Gastroesophageal sphincter (tissue), 4 donors: ENCODE results near the gene TSEN15. TPM values are rescaled to one million over a fixed set of nuclear protein-coding genes. Genes with fewer than 3 reads are reported as not detected.
"Not testable (repeated sequence)": the region's sequence is repeated elsewhere in the genome, so short reads cannot be mapped to it uniquely, and the experiment has no call there.

Source experiments
- ATAC-seq: fragments of 150-250 bp; one replicate; pipeline ENCODE4 v1.9.1; 2016; ENCODE audit warnings: mild to moderate bottlenecking, moderate library complexity
- H3K27ac ChIP-seq, 4 donors: fragments of 200-600 bp; sonication (generic) in 3 of 4; 1 replicate in 3 of 4; 2 replicates in 1 of 4; pipeline ENCODE4 v1.5.1; 2016 to 2019
- H3K27me3 ChIP-seq: fragments of 200-600 bp; sonication (generic); one replicate; pipeline ENCODE4 v1.5.1; 2019
- H3K36me3 ChIP-seq, 2 donors: fragments of 200-600 bp; sonication (generic); one replicate each; pipeline ENCODE4 v1.5.1; 2019; ENCODE audit warnings: control low read depth in 1 of 2
- H3K4me1 ChIP-seq, 3 donors: fragments of 200-600 bp; sonication (generic); 1 replicate in 2 of 3; 2 replicates in 1 of 3; pipeline ENCODE4 v1.5.1; 2016 to 2019; ENCODE audit warnings: control low read depth in 2 of 3
- H3K4me3 ChIP-seq, 2 donors: fragments of 200-600 bp; sonication (generic); one replicate each; pipeline ENCODE4 v1.5.1; 2019; ENCODE audit warnings: mild to moderate bottlenecking in 1 of 2, moderate library complexity in 1 of 2
- H3K9me3 ChIP-seq, 3 donors: fragments of 200-600 bp; sonication (generic); one replicate each; pipeline ENCODE4 v1.5.1; 2017 to 2019; ENCODE audit warnings: control low read depth in 2 of 3
- EP300 ChIP-seq: sonication (generic); formaldehyde crosslinking; IDR thresholded peaks from one replicate; pipeline ENCODE4 v1.6.1; 2017; ENCODE audit warnings: antibody characterized with exemption, mild to moderate bottlenecking
- POLR2A ChIP-seq, 2 donors: fragments of 450-650 bp; IDR thresholded peaks; one replicate each; pipeline ENCODE4 v1.6.1; 2017; ENCODE audit warnings: antibody characterized with exemption in 2 of 2, mild to moderate bottlenecking in 2 of 2, moderate library complexity in 1 of 2
- POLR2AphosphoS5 ChIP-seq: sonication (generic); formaldehyde crosslinking; IDR thresholded peaks from one replicate; pipeline ENCODE4 v1.6.1; 2017; ENCODE audit warnings: antibody characterized with exemption
- WGBS, 2 donors: methylation state at CpG; one replicate each; pipeline ENCODE4 v1.1.5; 2018; ENCODE audit warnings: low coverage in 1 of 2; 5-methylcytosine and 5-hydroxymethylcytosine counted together
- total RNA-seq, 4 donors: library from RNA; depleted of rRNA; stranded (reverse); fragments of >200 nt; gene quantifications; one replicate each; pipeline ENCODE4 v1.1.0, GENCODE V29; 2016
- TF ChIP-seq, protein P1 (sequence below), 4 experiments: fragments of 200-600 bp in 2 of 4; fragments of 450-650 bp in 2 of 4; sonication (generic) in 1 of 4; IDR thresholded peaks; one replicate each; pipeline ENCODE4 v1.5.1; 2017 to 2019; ENCODE audit warnings: antibody characterized with exemption in 4 of 4, mild to moderate bottlenecking in 2 of 4, moderate library complexity in 2 of 4

TSEN15 gene
- total RNA-seq, 4 donors from 2014 or later = 24.0 to 72.8 (median 49.1) TPM

DNA sequence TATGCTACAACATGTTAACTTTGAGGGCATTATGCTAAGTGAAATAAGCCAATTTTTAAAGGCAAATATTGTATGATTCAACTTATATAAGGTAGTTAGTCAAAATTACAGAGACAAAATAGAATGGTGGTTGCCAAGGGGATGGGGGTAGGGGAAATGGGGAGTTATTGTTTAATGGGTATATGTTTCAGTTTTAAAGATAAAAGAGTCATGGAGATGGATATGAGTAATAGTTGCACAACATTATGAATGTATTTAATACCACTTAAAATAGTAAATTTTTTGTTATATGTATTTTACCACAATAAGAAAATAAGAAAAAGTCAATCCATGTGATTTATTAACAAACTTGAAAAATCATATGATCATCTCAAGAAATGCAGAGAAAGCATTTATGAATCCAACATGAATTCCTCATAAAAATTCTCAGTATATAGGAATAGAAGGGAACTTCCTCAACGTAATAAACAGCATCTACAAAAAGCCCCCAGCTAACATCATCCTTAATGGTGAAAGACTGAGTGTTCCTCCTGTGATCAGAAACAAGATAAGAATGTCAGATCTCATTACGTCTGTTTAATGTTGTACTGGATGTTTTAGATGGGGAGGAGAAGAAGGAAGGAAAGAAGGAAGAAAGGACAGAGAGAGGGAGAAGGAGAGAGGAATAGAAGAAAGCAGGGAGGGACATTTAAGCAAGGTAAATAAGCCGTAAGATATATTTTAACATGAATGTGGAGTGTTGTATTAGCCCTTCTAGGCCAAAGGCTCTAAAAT is 6.7 kb upstream of the TSEN15 start:
- peaks cover 10% of the 10 kb centered on the region for H3K27me3 ChIP-seq
- H3K9me3 ChIP-seq = no peaks in the 10 kb centered on the region
- 83 to 100% methylated on average over 2 to 3 of the region's 3 CpGs for WGBS, 2 donors
- no peak for ATAC-seq
- H3K4me1 ChIP-seq = no peaks in the 10 kb centered on the region
- no peaks in the 10 kb centered on the region for H3K36me3 ChIP-seq
- no peak overlapping the region for H3K27ac ChIP-seq
- TF ChIP-seq EP300 (no peak), POLR2AphosphoS5 (no peak), POLR2A (IDR thresholded peaks at IDR 0.05) (no peak)
- TF ChIP-seq, protein P1, sequence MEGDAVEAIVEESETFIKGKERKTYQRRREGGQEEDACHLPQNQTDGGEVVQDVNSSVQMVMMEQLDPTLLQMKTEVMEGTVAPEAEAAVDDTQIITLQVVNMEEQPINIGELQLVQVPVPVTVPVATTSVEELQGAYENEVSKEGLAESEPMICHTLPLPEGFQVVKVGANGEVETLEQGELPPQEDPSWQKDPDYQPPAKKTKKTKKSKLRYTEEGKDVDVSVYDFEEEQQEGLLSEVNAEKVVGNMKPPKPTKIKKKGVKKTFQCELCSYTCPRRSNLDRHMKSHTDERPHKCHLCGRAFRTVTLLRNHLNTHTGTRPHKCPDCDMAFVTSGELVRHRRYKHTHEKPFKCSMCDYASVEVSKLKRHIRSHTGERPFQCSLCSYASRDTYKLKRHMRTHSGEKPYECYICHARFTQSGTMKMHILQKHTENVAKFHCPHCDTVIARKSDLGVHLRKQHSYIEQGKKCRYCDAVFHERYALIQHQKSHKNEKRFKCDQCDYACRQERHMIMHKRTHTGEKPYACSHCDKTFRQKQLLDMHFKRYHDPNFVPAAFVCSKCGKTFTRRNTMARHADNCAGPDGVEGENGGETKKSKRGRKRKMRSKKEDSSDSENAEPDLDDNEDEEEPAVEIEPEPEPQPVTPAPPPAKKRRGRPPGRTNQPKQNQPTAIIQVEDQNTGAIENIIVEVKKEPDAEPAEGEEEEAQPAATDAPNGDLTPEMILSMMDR (IDR thresholded peaks at IDR 0.05) = no peak
- no peak overlapping the region for H3K4me3 ChIP-seq

DNA sequence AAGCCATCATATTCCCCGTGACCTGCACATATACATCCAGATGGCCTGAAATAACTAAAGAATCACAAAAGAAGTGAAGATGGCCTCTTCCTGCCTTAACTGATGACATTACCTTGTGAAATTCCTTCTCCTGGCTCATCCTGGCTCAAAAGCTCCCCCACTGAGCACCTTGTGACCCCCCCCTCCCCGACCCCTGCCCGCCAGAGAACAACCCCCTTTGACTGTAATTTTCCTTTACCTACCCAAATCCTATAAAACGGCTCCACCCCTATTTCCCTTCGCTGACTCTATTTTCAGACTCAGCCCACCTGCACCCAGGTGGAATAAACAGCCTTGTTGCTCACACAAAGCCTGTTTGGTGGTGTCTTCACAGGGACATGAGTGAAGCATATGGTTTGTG is 4.0 kb upstream of the TSEN15 start:
- not testable (repeated sequence) for ATAC-seq
- 76 to 100% methylated on average over 1 to 4 of the region's 5 CpGs for WGBS, 2 donors

DNA sequence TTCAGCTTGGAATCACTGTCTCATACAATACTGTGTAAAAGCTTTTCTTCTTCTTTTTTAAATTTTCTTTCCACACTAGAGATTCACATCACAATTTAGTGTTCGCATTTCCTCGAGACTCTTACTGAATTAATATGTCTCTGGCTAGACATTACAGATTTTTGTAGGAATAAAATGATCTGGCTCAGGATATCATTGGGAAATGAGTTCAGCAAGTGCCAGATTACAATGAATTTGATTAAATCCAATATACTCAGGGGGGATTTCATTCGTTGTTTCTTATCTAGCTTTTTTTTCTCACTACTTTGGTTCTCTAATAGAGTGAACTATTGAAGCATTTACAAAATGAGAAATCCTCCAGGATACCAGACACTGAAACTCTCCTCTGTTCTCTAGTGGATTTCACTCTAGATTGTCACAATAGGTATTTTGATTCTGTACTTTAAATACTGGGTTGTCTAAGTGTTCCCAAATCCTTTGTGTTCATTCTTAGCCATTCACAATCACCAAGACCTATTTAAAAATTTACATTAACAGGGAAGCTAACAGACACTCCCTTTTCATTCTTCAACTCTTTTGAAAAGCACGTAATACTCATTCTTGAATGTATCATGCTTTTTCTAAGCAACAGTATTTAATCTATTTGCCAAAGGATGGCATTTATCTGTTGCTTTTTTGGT is 2.8 kb upstream of the TSEN15 start:
- TF ChIP-seq POLR2AphosphoS5 (no peak), EP300 (no peak), POLR2A (IDR thresholded peaks at IDR 0.05) (no peak)
- TF ChIP-seq, protein P1 (IDR thresholded peaks at IDR 0.05) = no peak
- 71 to 89% methylated on average over 4 of the region's 4 CpGs for WGBS, 2 donors
- ATAC-seq = no peak

More for the DNA sequence above, 4.0 kb upstream of the TSEN15 start:
- not testable (repeated sequence) for H3K36me3 ChIP-seq, H3K27me3 ChIP-seq, H3K9me3 ChIP-seq, H3K4me3 ChIP-seq, H3K27ac ChIP-seq
- H3K4me1 ChIP-seq = peaks cover 0 to 12% (median 2%) of the 10 kb centered on the region in 3 donors

DNA sequence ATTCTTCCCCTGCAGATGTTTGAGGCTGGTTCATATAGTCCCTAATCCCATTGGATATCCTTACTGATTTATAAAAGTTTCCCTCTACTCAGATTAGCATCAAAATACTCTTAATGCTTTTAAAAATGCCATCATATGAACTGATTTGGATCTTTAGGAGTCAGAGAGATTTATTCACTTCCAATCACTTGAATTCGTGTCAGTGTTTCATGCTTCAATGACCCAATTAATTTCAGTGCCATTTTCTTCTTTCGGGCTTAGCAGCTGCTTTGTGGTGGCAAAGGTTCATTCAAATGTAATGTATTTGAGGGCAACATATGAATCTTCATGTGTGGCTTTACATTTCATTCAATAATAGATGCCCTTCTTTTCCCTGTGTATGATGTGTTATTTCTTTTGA is 2.2 kb upstream of the TSEN15 start:
- no peak for ATAC-seq
- Histone ChIP-seq H3K27ac (no peak overlapping the region), H3K4me3 (no peak overlapping the region), H3K9me3 (no peaks in the 10 kb centered on the region), H3K4me1 (peaks cover 5 to 27% (median 13%) of the 10 kb centered on the region in 3 donors), H3K36me3 (no peaks in the 10 kb centered on the region), H3K27me3 (no peaks in the 10 kb centered on the region)
- TF ChIP-seq, protein P1 (IDR thresholded peaks at IDR 0.05) = no peak
- TF ChIP-seq POLR2AphosphoS5 = no peak
- no peak for TF ChIP-seq POLR2A (IDR thresholded peaks at IDR 0.05)
- no peak for TF ChIP-seq EP300
- WGBS, 2 donors = 76 to 97% methylated on average over 2 of the region's 2 CpGs

More for the DNA sequence above, 2.8 kb upstream of the TSEN15 start:
- Histone ChIP-seq H3K36me3 (no peaks in the 10 kb centered on the region), H3K4me1 (peaks cover 5 to 24% (median 13%) of the 10 kb centered on the region in 3 donors), H3K27me3 (no peaks in the 10 kb centered on the region), H3K27ac (no peak overlapping the region), H3K4me3 (no peak overlapping the region), H3K9me3 (no peaks in the 10 kb centered on the region)

DNA sequence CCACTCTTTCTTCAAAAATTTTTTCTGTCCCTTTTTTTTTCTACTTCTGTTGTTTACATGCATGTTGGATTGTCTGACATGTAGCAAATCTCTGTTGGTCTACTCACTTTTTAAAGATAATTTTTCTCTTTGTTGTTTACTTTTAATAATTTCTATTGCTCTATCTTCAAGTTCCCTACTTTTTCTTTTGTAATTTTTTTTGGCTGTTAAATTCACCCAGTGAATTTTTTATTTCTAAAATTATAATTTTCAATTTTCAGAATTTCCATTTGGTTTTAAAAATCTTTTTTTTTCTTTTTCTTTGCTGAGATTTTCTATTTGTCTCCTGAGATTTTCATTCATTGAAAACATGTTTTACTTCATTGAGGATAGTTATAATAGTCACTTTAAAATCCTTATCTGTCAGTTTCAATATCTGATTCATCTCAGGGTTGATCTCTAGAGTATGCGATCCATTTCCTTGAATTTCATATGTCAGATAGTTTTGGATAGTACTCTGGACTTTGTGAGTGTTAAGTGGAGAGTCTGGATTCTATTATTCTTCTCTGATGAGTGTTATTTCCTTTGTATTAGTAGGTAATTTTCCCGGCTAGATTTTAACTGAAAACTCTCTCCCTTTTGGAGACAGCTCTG is 1.6 kb upstream of the TSEN15 start:
- TF ChIP-seq EP300 = no peak
- TF ChIP-seq, protein P1 (IDR thresholded peaks at IDR 0.05) = no peak
- TF ChIP-seq POLR2A (IDR thresholded peaks at IDR 0.05) = no peak
- no peak for TF ChIP-seq POLR2AphosphoS5
- H3K27me3 ChIP-seq = no peaks in the 10 kb centered on the region
- H3K9me3 ChIP-seq = no peaks in the 10 kb centered on the region
- whole genome bisulfite sequencing, 2 donors = 81 to 90% methylated on average over 2 of the region's 2 CpGs
- H3K36me3 ChIP-seq = peaks cover 0 to 5% of the 10 kb centered on the region in 2 donors
- no peak for ATAC-seq
- no peak overlapping the region for H3K27ac ChIP-seq
- H3K4me1 ChIP-seq = peaks cover 5 to 27% (median 13%) of the 10 kb centered on the region in 3 donors
- H3K4me3 ChIP-seq = no peak overlapping the region
